Transverse colon (tissue), 4 donors: ENCODE measurements around the gene DENND11. TPM values are rescaled to one million over a fixed set of nuclear protein-coding genes. Genes with fewer than 3 reads are reported as not detected.
A peak's percentile ranks its signal among the peaks of the same experiment; 100 is the strongest.
"Not testable (repeated sequence)": the region's sequence is repeated elsewhere in the genome, so short reads cannot be mapped to it uniquely, and the experiment has no call there.

Experiments used
- DNase-seq: peaks from one replicate; pipeline ENCODE4 v3.0.0-alpha.2; 2019
- H3K27ac ChIP-seq, 4 donors: fragments of 200-600 bp; sonication (generic); 2 replicates each; pipeline ENCODE4 v1.5.1; 2016 to 2018; ENCODE audit warnings: inconsistent platforms in 4 of 4
- H3K27me3 ChIP-seq: fragments of 200-600 bp; sonication (generic); 2 replicates; pipeline ENCODE4 v1.5.1; 2017; ENCODE audit warnings: inconsistent platforms
- H3K36me3 ChIP-seq, 4 donors: fragments of 200-600 bp; sonication (generic); 2 replicates each; pipeline ENCODE4 v1.5.1; 2017 to 2019; ENCODE audit warnings: inconsistent platforms in 4 of 4
- H3K4me1 ChIP-seq, 4 donors: fragments of 200-600 bp; sonication (generic); 2 replicates each; pipeline ENCODE4 v1.5.1; 2017 to 2020; ENCODE audit warnings: inconsistent platforms in 4 of 4
- H3K4me3 ChIP-seq, 4 donors: fragments of 200-600 bp; sonication (generic); 1 replicate in 1 of 4; 2 replicates in 3 of 4; pipeline versions ENCODE4 v1.5.1 to v1.6.1; 2017 to 2019; ENCODE audit warnings: inconsistent platforms in 4 of 4
- H3K9me3 ChIP-seq, 2 donors: fragments of 200-600 bp; sonication (generic); 2 replicates each; pipeline ENCODE4 v1.5.1; 2017 to 2019; ENCODE audit warnings: inconsistent platforms in 2 of 2
- CTCF ChIP-seq, 5 experiments: fragments of 200-600 bp in 3 of 5; fragments of 450-650 bp in 2 of 5; sonication (generic) in 3 of 5; IDR thresholded peaks; 1 replicate in 2 of 5; 2 replicates in 3 of 5; pipeline ENCODE4 v1.5.1; 2016 to 2017; ENCODE audit warnings: antibody characterized with exemption in 5 of 5, inconsistent platforms in 3 of 5, mild to moderate bottlenecking in 2 of 5, moderate library complexity in 1 of 5
- EP300 ChIP-seq: sonication (generic); formaldehyde crosslinking; IDR thresholded peaks from one replicate; pipeline ENCODE4 v1.6.1; 2017; ENCODE audit warnings: antibody characterized with exemption, low read depth
- POLR2A ChIP-seq: fragments of 450-650 bp; IDR thresholded peaks from one replicate; pipeline ENCODE4 v1.6.1; 2016; ENCODE audit warnings: antibody characterized with exemption, mild to moderate bottlenecking, moderate library complexity
- POLR2AphosphoS5 ChIP-seq, 3 donors: sonication (generic); formaldehyde crosslinking; IDR thresholded peaks; one replicate each; pipeline ENCODE4 v1.6.1; 2016; ENCODE audit warnings: antibody characterized with exemption in 3 of 3
- WGBS, 2 donors: methylation state at CpG; one replicate each; pipeline ENCODE4 v1.1.5; 2018; ENCODE audit warnings: low coverage in 1 of 2; 5-methylcytosine and 5-hydroxymethylcytosine counted together
- in situ Hi-C, 4 donors: fragments of 200-750 bp; cut with MboI; loops; one replicate each; pipeline versions ENCODE4 v1.15.0 to v1.15.1; 2017; ENCODE audit warnings: low sequenced_read_pairs in 3 of 4, low pct_ligation_motif_present in 1 of 4, low pct_unique_long_range_greater_than_20kb in 1 of 4
- intact Hi-C: fragments of 100-400 bp; cut with DNase I; formaldehyde crosslinking; loops from one replicate; pipeline ENCODE4 v1.15.1; 2023; ENCODE audit warnings: low total_unique reads
- total RNA-seq, 4 donors: library from RNA; depleted of rRNA; stranded (reverse); fragments of >200 nt; gene quantifications; one replicate each; pipeline ENCODE4 v1.1.0, GENCODE V29; 2016

Gene DENND11
- total RNA-seq, 4 donors from 2014 or later = 13.1 to 43.8 (median 30.7) TPM

DNA sequence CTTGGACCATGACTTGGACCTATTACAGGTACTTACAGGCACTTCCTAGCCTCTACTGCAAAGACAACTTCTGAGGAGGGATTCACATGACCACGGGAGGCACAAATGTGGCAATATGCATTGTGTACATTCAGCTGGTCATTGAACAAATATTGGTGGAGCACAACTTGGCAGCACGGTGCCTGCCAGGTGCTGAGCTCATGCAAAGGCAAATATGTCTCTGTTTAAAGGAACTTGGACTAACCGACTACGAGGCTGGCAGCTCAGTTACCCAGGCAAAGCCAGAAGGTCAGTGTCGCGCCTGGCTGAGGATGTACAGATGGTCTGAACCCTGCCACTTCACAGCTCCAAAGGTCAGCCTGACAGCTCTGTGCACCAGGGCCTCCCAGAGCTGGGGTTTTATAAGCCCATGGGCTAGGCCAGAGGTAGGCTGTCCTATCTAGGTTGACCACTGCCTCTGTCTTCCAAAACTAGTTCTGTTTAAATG, 6.1 kb downstream of the DENND11 start:
- Histone ChIP-seq H3K4me1 (peaks cover 7 to 46% (median 34%) of the 10 kb centered on the region in 4 donors), H3K27me3 (no peaks in the 10 kb centered on the region), H3K4me3 (no peak overlapping the region), H3K9me3 (no peaks in the 10 kb centered on the region), H3K36me3 (no peaks in the 10 kb centered on the region), H3K27ac (peak overlapping the region in 3 of 4 donors; percentile 7 to 34 (median 7))
- intact Hi-C loops = no loop called here
- 57% methylated on average over 5 of the region's 6 CpGs; no CpG with 5 or more reads in 1 of the 2 donors for WGBS, 2 donors
- TF ChIP-seq POLR2A (no peak), CTCF (IDR thresholded peaks at IDR 0.05) (no peak), POLR2AphosphoS5 (IDR thresholded peaks at IDR 0.05) (no peak), EP300 (no peak)
- peak; percentile 37 for DNase-seq
- in situ Hi-C loops = no loop called here

GRCh38 chr7:141693082-141693481, 8.9 kb downstream of the DENND11 start:
- H3K27me3 ChIP-seq = no peaks in the 10 kb centered on the region
- no peak for TF ChIP-seq EP300
- TF ChIP-seq POLR2AphosphoS5 (IDR thresholded peaks at IDR 0.05) = no peak
- TF ChIP-seq POLR2A = no peak
- TF ChIP-seq CTCF (IDR thresholded peaks at IDR 0.05) = no peak
- in situ Hi-C loops = no loop called here
- peaks cover 7 to 31% (median 25%) of the 10 kb centered on the region in 4 donors for H3K4me1 ChIP-seq
- H3K9me3 ChIP-seq = no peaks in the 10 kb centered on the region
- no peak for DNase-seq
- H3K4me3 ChIP-seq = no peak overlapping the region
- no peaks in the 10 kb centered on the region for H3K36me3 ChIP-seq
- intact Hi-C loops = no loop called here
- H3K27ac ChIP-seq = no peak overlapping the region
- WGBS, 2 donors = 88 to 91% methylated on average over 3 of the region's 3 CpGs

DNA sequence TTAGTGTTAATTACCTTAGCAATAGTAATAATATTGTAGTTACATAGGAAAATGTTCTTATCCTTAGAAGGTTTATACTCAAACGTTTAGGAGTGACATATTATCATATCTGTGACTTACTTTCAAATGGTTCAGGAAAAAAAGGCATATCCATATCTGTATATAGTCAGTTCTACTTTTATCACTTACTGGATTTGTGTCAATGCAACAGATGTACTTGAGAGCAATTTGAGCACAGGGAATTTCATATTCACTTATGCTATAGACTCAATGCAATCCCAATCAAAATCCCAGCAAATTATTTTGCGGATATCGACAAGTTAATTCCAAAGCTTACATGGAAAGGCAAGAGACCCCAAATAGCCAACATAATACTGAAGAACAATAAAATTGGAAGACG, 10.0 kb downstream of the DENND11 start:
- no peak for DNase-seq
- WGBS, 2 donors = 77 to 82% methylated on average over 2 to 4 of the region's 4 CpGs
- in situ Hi-C loops = no loop called here

DNA sequence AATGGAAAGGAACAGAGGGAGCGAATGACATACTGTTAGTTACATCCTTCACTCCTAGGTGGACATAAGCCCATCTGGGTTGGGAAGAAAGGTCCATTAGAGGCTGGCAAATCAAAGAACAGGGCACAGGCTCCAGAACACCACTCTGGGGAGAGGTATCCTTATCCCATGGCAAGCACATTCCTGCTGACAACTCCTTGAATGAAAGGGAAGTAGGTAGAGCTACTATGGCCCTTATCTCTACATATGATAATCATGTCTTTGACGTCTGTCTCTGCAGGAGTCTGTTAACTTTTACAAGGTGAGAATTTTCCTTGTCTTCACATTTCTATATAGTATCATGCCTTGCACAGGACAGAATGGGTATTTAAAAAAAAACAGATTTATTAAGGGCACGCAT, 10.4 kb downstream of the DENND11 start:
- Histone ChIP-seq H3K4me1 (peaks cover 7 to 19% (median 13%) of the 10 kb centered on the region in 4 donors), H3K36me3 (no peaks in the 10 kb centered on the region), H3K9me3 (no peaks in the 10 kb centered on the region), H3K4me3 (no peak overlapping the region), H3K27me3 (no peaks in the 10 kb centered on the region), H3K27ac (no peak overlapping the region)
- TF ChIP-seq POLR2AphosphoS5 (IDR thresholded peaks at IDR 0.05) (no peak), EP300 (no peak), POLR2A (no peak), CTCF (IDR thresholded peaks at IDR 0.05) (no peak)
- no peak for DNase-seq
- in situ Hi-C loops (no loop called here), intact Hi-C loops (no loop called here)
- WGBS, 2 donors = 80 to 83% methylated on average over 3 of the region's 3 CpGs

More for the DNA sequence above, 10.0 kb downstream of the DENND11 start:
- peaks cover 7 to 21% (median 16%) of the 10 kb centered on the region in 4 donors for H3K4me1 ChIP-seq
- H3K4me3 ChIP-seq = no peak overlapping the region
- intact Hi-C loops = no loop called here
- no peaks in the 10 kb centered on the region for H3K36me3 ChIP-seq
- H3K9me3 ChIP-seq = no peaks in the 10 kb centered on the region
- no peaks in the 10 kb centered on the region for H3K27me3 ChIP-seq
- no peak overlapping the region for H3K27ac ChIP-seq
- TF ChIP-seq POLR2AphosphoS5 (IDR thresholded peaks at IDR 0.05) (no peak), CTCF (IDR thresholded peaks at IDR 0.05) (no peak), POLR2A (no peak), EP300 (no peak)

DNA sequence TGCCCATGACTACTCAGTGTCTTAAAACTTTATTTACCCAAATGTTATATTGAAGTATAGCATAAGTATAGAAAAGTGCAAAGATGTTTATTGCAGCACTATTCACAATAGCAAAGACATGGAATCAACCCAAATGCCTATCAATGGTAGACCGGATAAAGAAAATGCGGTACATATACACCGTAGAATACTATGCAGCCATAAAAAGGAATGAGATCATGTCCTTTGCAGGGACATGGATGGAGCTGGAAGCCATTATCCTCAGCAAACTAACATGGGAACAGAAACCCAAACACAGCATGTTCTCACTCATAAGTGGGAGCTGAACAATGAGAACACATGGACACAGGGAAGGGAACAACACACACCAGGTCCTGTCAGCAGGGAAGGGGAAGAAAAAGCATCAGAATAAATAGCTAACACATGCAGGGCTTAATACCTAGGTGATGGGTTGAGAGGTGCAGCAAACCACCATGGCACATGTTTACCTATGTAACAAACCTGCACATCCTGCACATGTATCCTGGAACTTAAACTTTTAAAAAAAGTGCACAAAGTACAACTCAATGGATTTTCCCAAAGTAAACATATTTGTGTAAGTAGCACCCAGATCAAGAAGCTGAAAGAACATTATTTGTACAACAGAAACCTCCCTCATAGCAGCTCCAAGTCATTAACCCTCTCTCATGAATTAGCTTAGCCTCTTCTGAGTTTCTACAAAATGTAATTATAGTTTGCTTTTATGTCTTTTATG, 12.7 kb downstream of the DENND11 start:
- intact Hi-C loops, H3K4me3 ChIP-seq, H3K9me3 ChIP-seq, DNase-seq, H3K4me1 ChIP-seq, H3K27me3 ChIP-seq, in situ Hi-C loops, H3K27ac ChIP-seq, H3K36me3 ChIP-seq: not testable (repeated sequence)
- WGBS, 2 donors = 91 to 97% methylated on average over 3 of the region's 3 CpGs
